ENCODE measurements around the gene SLTM.

- TF ChIP-seq POLR2A (IDR thresholded peaks at IDR 0.05) = no peak
- TF ChIP-seq CTCF (IDR thresholded peaks at IDR 0.05) = no peak
- TF ChIP-seq EP300 (IDR thresholded peaks at IDR 0.05) = no peak
- TF ChIP-seq POLR2AphosphoS5 (IDR thresholded peaks at IDR 0.05) = no peak
These were observed 12.2 kb downstream of the SLTM start for GRCh38 chr15:58921267-58921790.
